Ascending aorta (tissue), 2 donors: Measurements from ENCODE around the gene RHOB. TPM values are rescaled to one million over a fixed set of nuclear protein-coding genes. Genes with fewer than 3 reads are reported as not detected.

Experiments used
- DNase-seq, 2 donors: peaks; one replicate each; pipeline ENCODE4 v3.0.0-alpha.2; 2019; ENCODE audit warnings: low spot score in 2 of 2
- H3K27ac ChIP-seq, 2 donors: fragments of 200-600 bp; sonication (generic); one replicate each; pipeline ENCODE4 v1.5.1; 2016 to 2017; ENCODE audit warnings: mild to moderate bottlenecking in 1 of 2
- H3K27me3 ChIP-seq: fragments of 200-600 bp; sonication (generic); one replicate; pipeline ENCODE4 v1.5.1; 2017
- H3K36me3 ChIP-seq, 2 donors: fragments of 200-600 bp; sonication (generic); one replicate each; pipeline ENCODE4 v1.5.1; 2016
- H3K4me1 ChIP-seq, 2 donors: fragments of 200-600 bp; sonication (generic); one replicate each; pipeline ENCODE4 v1.5.1; 2016 to 2017; ENCODE audit warnings: mild to moderate bottlenecking in 1 of 2
- H3K4me3 ChIP-seq, 2 donors: fragments of 200-600 bp; sonication (generic); one replicate each; pipeline ENCODE4 v1.5.1; 2016 to 2017; ENCODE audit warnings: mild to moderate bottlenecking in 1 of 2
- H3K9me3 ChIP-seq, 2 donors: fragments of 200-600 bp; sonication (generic); one replicate each; pipeline ENCODE4 v1.5.1; 2016
- CTCF ChIP-seq, 3 experiments: fragments of 200-600 bp in 2 of 3; fragments of 450-650 bp in 1 of 3; sonication (generic) in 2 of 3; IDR thresholded peaks; one replicate each; pipeline ENCODE4 v1.5.1; 2016 to 2019; ENCODE audit warnings: antibody characterized with exemption in 3 of 3, mild to moderate bottlenecking in 1 of 3, moderate library complexity in 1 of 3
- intact Hi-C: fragments of 100-400 bp; cut with DNase I; formaldehyde crosslinking; loops from one replicate; pipeline ENCODE4 v1.15.1; 2023
- total RNA-seq: library from RNA; depleted of rRNA; stranded (reverse); fragments of >200 nt; gene quantifications from one replicate; pipeline ENCODE4 v1.1.0, GENCODE V29; 2016

The RHOB gene
- total RNA-seq, 1 donor from 2014 or later: 3,143 TPM

- H3K27ac ChIP-seq: no peak overlapping the region
- TF ChIP-seq CTCF (IDR thresholded peaks at IDR 0.05): no peak
- H3K9me3 ChIP-seq: no peaks in the 10 kb centered on the region
- no peaks in the 10 kb centered on the region for H3K27me3 ChIP-seq
- DNase-seq: no peak
- H3K4me1 ChIP-seq: no peaks in the 10 kb centered on the region
- intact Hi-C loops: no loop called here
- H3K4me3 ChIP-seq: no peak overlapping the region
- H3K36me3 ChIP-seq: no peaks in the 10 kb centered on the region
These were observed 21.1 kb downstream of the RHOB start for GRCh38 chr2:20467789-20468548.

- H3K4me1 ChIP-seq: no peaks in the 10 kb centered on the region
- H3K27ac ChIP-seq: no peak overlapping the region
- no peaks in the 10 kb centered on the region for H3K36me3 ChIP-seq
- no peak for DNase-seq
- H3K27me3 ChIP-seq: no peaks in the 10 kb centered on the region
- TF ChIP-seq CTCF (IDR thresholded peaks at IDR 0.05): no peak
- no peaks in the 10 kb centered on the region for H3K9me3 ChIP-seq
- intact Hi-C loops: no loop called here
- no peak overlapping the region for H3K4me3 ChIP-seq
These were observed 22.0 kb downstream of the RHOB start for GRCh38 chr2:20468549-20469500.

DNA sequence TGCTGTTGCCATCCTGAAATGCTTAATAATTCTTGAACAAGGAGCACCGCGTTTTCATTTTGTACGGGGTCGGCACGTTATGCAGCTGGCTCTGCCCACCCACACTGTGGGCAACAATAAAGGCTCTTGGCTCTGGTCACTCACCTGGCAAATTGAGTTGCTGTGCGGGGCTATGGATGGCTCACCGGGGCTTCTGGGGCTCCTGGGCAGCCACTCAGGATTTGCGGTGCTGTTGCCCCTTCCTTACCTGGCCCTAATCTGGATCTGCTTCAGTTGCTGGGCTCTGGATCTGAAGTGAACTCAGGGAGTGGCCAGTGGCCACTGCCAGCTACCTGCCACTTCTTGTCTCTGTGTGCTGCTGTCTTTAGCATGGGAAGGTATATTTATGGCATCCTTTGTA, 22.7 kb downstream of the RHOB start:
- intact Hi-C loops: no loop called here
- DNase-seq: no peak
- Histone ChIP-seq H3K9me3 (no peaks in the 10 kb centered on the region), H3K36me3 (no peaks in the 10 kb centered on the region), H3K4me1 (no peaks in the 10 kb centered on the region), H3K4me3 (no peak overlapping the region), H3K27ac (no peak overlapping the region), H3K27me3 (no peaks in the 10 kb centered on the region)
- no peak for TF ChIP-seq CTCF (IDR thresholded peaks at IDR 0.05)

- H3K36me3 ChIP-seq: no peaks in the 10 kb centered on the region
- no peak for DNase-seq
- intact Hi-C loops: no loop called here
These were observed 23.3 kb downstream of the RHOB start for GRCh38 chr2:20470211-20470610.

GRCh38 chr2:20471148-20471547, 24.3 kb downstream of the RHOB start:
- Histone ChIP-seq H3K27ac (no peak overlapping the region), H3K4me3 (no peak overlapping the region), H3K36me3 (no peaks in the 10 kb centered on the region), H3K4me1 (no peaks in the 10 kb centered on the region), H3K27me3 (no peaks in the 10 kb centered on the region), H3K9me3 (no peaks in the 10 kb centered on the region)
- no peak for TF ChIP-seq CTCF (IDR thresholded peaks at IDR 0.05)
- no peak for DNase-seq
- intact Hi-C loops: no loop called here

More at GRCh38 chr2:20470211-20470610, 23.3 kb downstream of the RHOB start:
- TF ChIP-seq CTCF (IDR thresholded peaks at IDR 0.05): no peak
- H3K9me3 ChIP-seq: no peaks in the 10 kb centered on the region
- H3K4me1 ChIP-seq: no peaks in the 10 kb centered on the region
- H3K27me3 ChIP-seq: no peaks in the 10 kb centered on the region
- H3K27ac ChIP-seq: no peak overlapping the region
- H3K4me3 ChIP-seq: no peak overlapping the region
